Stomach (tissue), 9 donors: Measurements from ENCODE around the gene CDK5RAP3. TPM values are rescaled to one million over a fixed set of nuclear protein-coding genes. Genes with fewer than 3 reads are reported as not detected.
A peak's percentile ranks its signal among the peaks of the same experiment; 100 is the strongest.

Experiments
- DNase-seq, 2 donors: peaks; one replicate each; pipeline versions ENCODE4 v3.0.0 to v3.0.0-alpha.2; 2013 to 2019
- H3K27ac ChIP-seq, 5 donors: fragments of 200-600 bp in 4 of 5; sonication (generic) in 4 of 5; one replicate each; pipeline ENCODE4 v1.5.1; 2013 to 2019; ENCODE audit warnings: mild to moderate bottlenecking in 1 of 5, moderate library complexity in 1 of 5
- H3K27me3 ChIP-seq, 3 donors: fragments of 200-600 bp; sonication (generic); one replicate each; pipeline ENCODE4 v1.5.1; 2017 to 2019; ENCODE audit warnings: mixed run types in 1 of 3
- H3K36me3 ChIP-seq, 4 donors: fragments of 200-600 bp; sonication (generic); 1 replicate in 3 of 4; 2 replicates in 1 of 4; pipeline ENCODE4 v1.5.1; 2016 to 2019
- H3K4me1 ChIP-seq, 4 donors: fragments of 200-600 bp; sonication (generic); one replicate each; pipeline ENCODE4 v1.5.1; 2016 to 2019
- H3K4me3 ChIP-seq, 4 donors: fragments of 200-600 bp; sonication (generic) in 3 of 4; one replicate each; pipeline ENCODE4 v1.5.1; 2016 to 2019; ENCODE audit warnings: mild to moderate bottlenecking in 1 of 4
- H3K9me3 ChIP-seq, 4 donors: fragments of 200-600 bp; sonication (generic); one replicate each; pipeline ENCODE4 v1.5.1; 2016 to 2019
- CTCF ChIP-seq, 7 experiments: fragments of 450-650 bp in 4 of 7; fragments of 200-600 bp in 3 of 7; sonication (generic) in 3 of 7; IDR thresholded peaks; one replicate each; pipeline ENCODE4 v1.5.1; 2016 to 2019; ENCODE audit warnings: antibody characterized with exemption in 7 of 7, control low read depth in 2 of 7, mild to moderate bottlenecking in 1 of 7
- EP300 ChIP-seq: sonication (generic); formaldehyde crosslinking; IDR thresholded peaks from one replicate; pipeline ENCODE4 v1.6.1; 2017; ENCODE audit warnings: antibody characterized with exemption
- POLR2A ChIP-seq, 4 donors: fragments of 450-650 bp; IDR thresholded peaks; one replicate each; pipeline ENCODE4 v1.6.1; 2016; ENCODE audit warnings: antibody characterized with exemption in 4 of 4, control low read depth in 2 of 4, mild to moderate bottlenecking in 1 of 4, moderate library complexity in 1 of 4
- POLR2AphosphoS5 ChIP-seq, 3 donors: sonication (generic); formaldehyde crosslinking; IDR thresholded peaks; one replicate each; pipeline ENCODE4 v1.6.1; 2016; ENCODE audit warnings: antibody characterized with exemption in 3 of 3
- WGBS, 5 donors: extraction: QIAGEN DNeasy Blood & Tissue Kit in 3 of 5; methylation state at CpG; one replicate each; pipeline versions ENCODE4 v1.1.5 to v1.1.7; 2013 to 2018; 5-methylcytosine and 5-hydroxymethylcytosine counted together
- intact Hi-C: fragments of 100-400 bp; cut with DNase I; formaldehyde crosslinking; loops from one replicate; pipeline ENCODE4 v1.15.1; 2023; ENCODE audit warnings: low total_unique reads
- polyA plus RNA-seq, 3 donors: library from polyadenylated mRNA; stranded (reverse); fragments of 200-250 nt; gene quantifications; one replicate each; pipeline ENCODE4 v1.2.3, GENCODE V29; 2013
- total RNA-seq, 5 donors: library from RNA; depleted of rRNA; stranded (reverse); fragments of >200 nt; gene quantifications; one replicate each; pipeline versions ENCODE4 v1.1.0 to v1.2.3, GENCODE V29; 2014 to 2016
- donor health status: healthy with polysubstance abuse.
- donor health status: Bipolar disorder and iron deficiency.
- donor health status: healthy.

CDK5RAP3 gene
- total and polyA plus RNA-seq, 8 donors = 101 to 682 (median 277) TPM

- H3K4me3 ChIP-seq = peak overlapping the region; percentile 35 to 53 (median 38)
- TF ChIP-seq POLR2A (IDR thresholded peaks at IDR 0.05) (no peak), CTCF (IDR thresholded peaks at IDR 0.05) (no peak), POLR2AphosphoS5 (IDR thresholded peaks at IDR 0.05) (no peak), EP300 (no peak)
- H3K27me3 ChIP-seq = peaks cover 5 to 69% (median 27%) of the 10 kb centered on the region in 3 donors
- H3K4me1 ChIP-seq = peaks cover 14 to 27% (median 15%) of the 10 kb centered on the region in 4 donors
- DNase-seq = peak; percentile 62 to 92
- no peaks in the 10 kb centered on the region for H3K9me3 ChIP-seq
- 0% methylated on average over 26 to 34 of the region's 34 CpGs for WGBS, 5 donors
- H3K36me3 ChIP-seq = no peaks in the 10 kb centered on the region
- intact Hi-C loops = no loop called here
- no peak overlapping the region for H3K27ac ChIP-seq
Measured at GRCh38 chr17:48012151-48012520, 41.2 kb downstream of the CDK5RAP3 start.

- intact Hi-C loops = no loop called here
- H3K27me3 ChIP-seq = peaks cover 5 to 69% (median 27%) of the 10 kb centered on the region in 3 donors
- H3K4me3 ChIP-seq = peak overlapping the region in 3 of 4 donors; percentile 35 to 53 (median 37)
- DNase-seq = no peak
- H3K27ac ChIP-seq = no peak overlapping the region
- TF ChIP-seq POLR2AphosphoS5 (IDR thresholded peaks at IDR 0.05) (no peak), CTCF (IDR thresholded peaks at IDR 0.05) (no peak), POLR2A (IDR thresholded peaks at IDR 0.05) (no peak), EP300 (no peak)
- WGBS, 5 donors = 30 to 37% (median 36%) methylated on average over 4 to 5 of the region's 5 CpGs
- peaks cover 14 to 31% (median 15%) of the 10 kb centered on the region in 4 donors for H3K4me1 ChIP-seq
- H3K36me3 ChIP-seq = no peaks in the 10 kb centered on the region
- H3K9me3 ChIP-seq = no peaks in the 10 kb centered on the region
Measured at GRCh38 chr17:48012654-48013053, 41.7 kb downstream of the CDK5RAP3 start.

DNA sequence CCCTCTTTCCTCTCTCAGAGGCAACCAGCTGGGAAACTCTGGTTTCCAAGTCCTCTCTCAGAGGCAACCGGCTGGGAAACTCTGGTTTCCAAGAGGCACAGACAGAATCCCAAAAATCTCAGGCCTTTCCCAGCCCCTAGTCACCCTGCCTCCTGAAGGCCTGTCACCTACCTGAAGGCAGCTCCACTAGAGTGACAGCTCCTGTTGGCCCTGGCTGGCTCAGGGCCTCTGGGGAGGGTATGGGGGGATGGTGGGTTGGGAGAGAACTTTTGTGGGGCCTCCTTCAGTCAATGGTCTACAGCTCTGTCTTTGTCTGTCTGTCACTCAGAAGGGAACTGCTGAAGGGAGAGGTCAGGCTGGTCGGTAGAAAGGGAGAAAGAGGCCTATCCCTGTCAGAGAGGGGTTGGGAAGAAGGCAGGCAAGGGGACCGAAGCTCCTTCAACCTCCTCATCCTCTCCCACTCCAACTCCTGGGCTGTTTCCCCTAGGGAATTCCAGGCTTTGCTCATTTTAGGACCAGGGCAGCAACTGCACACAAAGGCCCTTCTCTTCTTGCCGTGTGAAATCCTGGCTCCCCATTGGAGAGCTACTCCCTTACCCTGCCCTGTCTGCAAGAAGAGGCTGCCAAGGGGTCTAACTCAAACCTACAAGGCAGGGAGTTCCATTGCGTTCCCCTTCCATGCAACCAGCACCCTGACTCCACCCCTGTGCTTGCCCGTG lies 43.1 kb downstream of the CDK5RAP3 start:
- intact Hi-C loops = no loop called here
- no peak for DNase-seq
- no peaks in the 10 kb centered on the region for H3K36me3 ChIP-seq
- peaks cover 5 to 66% (median 27%) of the 10 kb centered on the region in 3 donors for H3K27me3 ChIP-seq
- H3K4me1 ChIP-seq = peaks cover 14 to 35% (median 15%) of the 10 kb centered on the region in 4 donors
- TF ChIP-seq CTCF (IDR thresholded peaks at IDR 0.05) (no peak), POLR2A (IDR thresholded peaks at IDR 0.05) (no peak), POLR2AphosphoS5 (IDR thresholded peaks at IDR 0.05) (no peak), EP300 (no peak)
- no peaks in the 10 kb centered on the region for H3K9me3 ChIP-seq
- no peak overlapping the region for H3K4me3 ChIP-seq
- no peak overlapping the region for H3K27ac ChIP-seq
- WGBS, 5 donors = 71 to 89% (median 83%) methylated on average over 6 of the region's 6 CpGs

DNA sequence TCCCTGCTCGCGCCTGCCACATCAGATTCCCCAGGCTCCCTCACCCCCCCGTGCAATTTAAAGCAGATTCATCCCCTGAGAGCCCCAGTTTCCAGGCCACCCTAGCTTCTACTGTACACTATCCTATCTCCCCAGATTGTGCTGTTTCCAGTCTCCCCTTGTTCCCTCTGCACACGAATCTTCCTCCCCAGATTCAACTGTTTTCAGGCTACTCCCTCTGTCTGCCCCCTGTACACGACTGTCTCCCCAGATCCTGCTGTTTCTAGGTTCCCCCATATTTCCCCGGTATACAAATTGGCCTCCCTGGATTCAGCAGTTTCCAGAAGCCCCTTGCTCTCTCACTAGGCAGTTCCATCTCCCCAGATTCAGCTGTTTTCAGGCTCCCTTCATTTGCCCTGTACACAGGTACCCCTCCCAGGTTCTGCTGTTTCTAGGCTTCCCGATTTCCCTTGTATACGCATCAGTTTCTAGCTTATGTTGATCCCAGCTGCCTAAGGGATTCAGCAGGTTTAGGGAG lies 43.7 kb downstream of the CDK5RAP3 start:
- TF ChIP-seq POLR2AphosphoS5 (IDR thresholded peaks at IDR 0.05) = no peak
- TF ChIP-seq POLR2A (IDR thresholded peaks at IDR 0.05) = no peak
- TF ChIP-seq EP300 = no peak
- TF ChIP-seq CTCF (IDR thresholded peaks at IDR 0.05) = no peak
- Histone ChIP-seq H3K4me1 (peaks cover 14 to 35% (median 15%) of the 10 kb centered on the region in 4 donors), H3K27ac (no peak overlapping the region), H3K4me3 (no peak overlapping the region), H3K9me3 (no peaks in the 10 kb centered on the region), H3K27me3 (peaks cover 5 to 60% (median 27%) of the 10 kb centered on the region in 3 donors), H3K36me3 (no peaks in the 10 kb centered on the region)
- intact Hi-C loops = loop anchor here (5.0 kb wide), 1 partner anchor 37 kb away; no protein-coding TSS in a partner anchor
- DNase-seq = peak in 1 of 2 donors; percentile 30
- 66 to 76% (median 73%) methylated on average over 8 of the region's 8 CpGs for WGBS, 5 donors
